Skin epidermis (tissue), 12 donors: ENCODE measurements around the gene NTHL1.

Experiments
- H3K27ac ChIP-seq, 21 experiments: fragments of 200-600 bp; sonication (generic) in 11 of 21; one replicate each; pipeline ENCODE4 v1.5.0; 2020; ENCODE audit warnings: mild to moderate bottlenecking in 3 of 21, inconsistent platforms in 2 of 21, moderate library complexity in 2 of 21
- H3K4me3 ChIP-seq, 7 experiments: fragments of 200-600 bp; sonication (generic) in 2 of 7; one replicate each; pipeline ENCODE4 v1.5.0; 2020; ENCODE audit warnings: inconsistent platforms in 2 of 7, mild to moderate bottlenecking in 2 of 7, moderate library complexity in 1 of 7

NTHL1 gene

GRCh38 chr16:2047330-2048115, at the start of gene NTHL1, which contains the start of gene TSC2:
NTHL1 (minus strand) TSS chr16:2047834; CDS start chr16:2047823, 11 bp downstream.
TSC2 (plus strand) TSS chr16:2047985; CDS start chr16:2048616, 631 bp downstream.
- Histone ChIP-seq H3K27ac (peak within 1 kb of the TSS in 20 of 21 experiments; percentile 41 to 93 (median 80)), H3K4me3 (peak within 1 kb of the TSS; percentile 66 to 99 (median 92))

GRCh38 chr16:2096853-2097595, 49.4 kb upstream of the NTHL1 start:
- no peak overlapping the region for H3K4me3 ChIP-seq
- no peak overlapping the region for H3K27ac ChIP-seq

- no peak overlapping the region for H3K27ac ChIP-seq
These were observed 48.4 kb upstream of the NTHL1 start for GRCh38 chr16:2095918-2096582.

GRCh38 chr16:2095315-2095853, 47.8 kb upstream of the NTHL1 start:
- Histone ChIP-seq H3K4me3 (no peak overlapping the region), H3K27ac (no peak overlapping the region)

More at GRCh38 chr16:2095918-2096582, 48.4 kb upstream of the NTHL1 start:
- H3K4me3 ChIP-seq, result no peak overlapping the region

DNA sequence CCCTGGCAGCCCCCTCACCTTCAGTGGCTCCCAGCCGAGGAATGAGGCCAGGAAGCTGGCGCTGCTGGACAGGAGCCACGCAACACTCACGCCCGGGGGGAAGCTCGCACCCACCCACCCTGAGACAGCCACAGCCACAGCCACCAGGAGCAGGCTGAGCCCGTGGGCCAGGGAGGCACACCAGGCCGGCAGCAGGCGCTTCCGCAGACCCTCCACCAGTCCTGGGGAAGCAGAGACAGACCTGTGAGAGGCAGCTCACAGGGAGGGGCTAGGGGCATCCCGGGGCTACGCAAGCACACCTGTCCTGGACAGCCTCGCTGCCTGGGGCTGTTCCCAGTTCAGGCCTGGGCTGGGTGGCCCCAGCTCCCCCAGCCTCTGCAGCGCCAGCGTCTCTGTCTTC, 46.2 kb upstream of the NTHL1 start:
- no peak overlapping the region for H3K4me3 ChIP-seq
- H3K27ac ChIP-seq, result no peak overlapping the region

DNA sequence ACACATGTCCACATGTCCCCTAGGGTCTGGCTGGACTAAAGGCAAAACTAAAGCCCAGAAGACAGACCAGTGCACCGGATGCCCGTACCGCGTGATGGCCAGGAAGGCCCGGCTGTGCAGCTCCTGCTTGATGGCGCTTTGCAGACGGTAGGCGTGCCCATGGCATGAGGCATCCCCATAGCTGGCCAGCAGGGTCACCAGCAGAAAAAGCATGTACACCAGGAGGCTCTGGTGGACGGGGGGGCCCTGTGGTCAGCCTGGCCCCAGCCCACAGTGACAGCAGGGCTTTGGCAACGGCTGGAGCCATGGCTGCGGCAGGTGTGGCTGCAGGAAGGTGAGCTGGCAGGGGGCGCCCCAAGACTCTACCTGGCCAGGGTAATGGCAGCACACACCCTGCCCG, 45.2 kb upstream of the NTHL1 start:
- Histone ChIP-seq H3K4me3 (no peak overlapping the region), H3K27ac (no peak overlapping the region)

DNA sequence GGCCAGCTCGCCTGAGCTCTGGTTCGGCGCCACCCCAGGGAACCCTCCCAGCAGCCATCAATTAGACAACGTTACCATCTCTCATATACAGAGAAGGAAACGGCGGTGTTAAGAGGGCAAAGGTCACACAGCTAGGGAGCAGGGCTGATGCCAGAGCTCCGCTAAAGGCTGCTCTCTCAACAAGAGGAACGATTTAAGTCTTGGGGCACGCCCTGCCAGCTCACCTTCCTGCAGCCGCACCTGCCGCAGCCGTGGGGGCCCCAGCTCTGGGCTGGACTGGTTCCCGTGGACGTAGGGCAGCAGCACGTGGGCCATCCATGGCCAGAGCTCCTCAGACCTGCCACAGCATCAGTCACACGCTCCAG, 44.6 kb upstream of the NTHL1 start:
- no peak overlapping the region for H3K4me3 ChIP-seq
- H3K27ac ChIP-seq, result no peak overlapping the region

DNA sequence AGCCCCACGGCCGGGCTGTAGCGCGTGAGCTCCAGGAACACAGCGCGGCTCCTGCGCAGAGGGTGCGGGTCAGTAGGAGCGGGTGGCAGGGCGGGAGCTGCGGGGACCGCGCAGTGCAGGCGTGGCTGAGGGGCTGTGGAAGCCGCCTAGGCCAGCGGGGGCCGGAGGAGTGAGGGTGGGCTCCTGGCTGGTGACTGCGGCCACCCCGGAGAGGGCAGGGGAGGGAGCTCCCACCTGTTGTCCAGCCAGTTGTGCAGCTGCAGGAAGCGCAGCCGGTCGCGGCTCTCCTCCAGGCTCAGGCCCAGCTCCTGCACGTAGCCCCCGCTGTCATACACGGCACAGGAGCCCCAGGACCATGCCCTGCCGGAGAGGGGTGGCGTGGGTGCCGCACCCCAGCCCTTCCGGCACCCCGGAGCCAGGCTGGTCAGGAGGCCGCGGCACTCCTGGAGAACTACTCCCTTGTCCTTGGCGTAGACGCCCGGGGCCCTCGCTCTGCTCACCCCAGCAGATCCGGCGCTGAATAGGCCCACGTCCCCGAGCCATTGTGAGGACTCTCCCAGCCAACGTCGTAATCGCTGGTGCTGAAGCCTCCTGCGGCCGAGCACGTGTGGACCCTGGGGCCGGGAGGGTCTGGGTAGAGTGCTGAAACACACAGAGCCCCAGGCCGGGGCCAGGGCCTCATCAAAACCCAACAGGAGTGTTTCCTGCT, 44.1 kb upstream of the NTHL1 start:
- H3K27ac ChIP-seq, result peak overlapping the region in 2 of 21 experiments; percentile 3 to 49

DNA sequence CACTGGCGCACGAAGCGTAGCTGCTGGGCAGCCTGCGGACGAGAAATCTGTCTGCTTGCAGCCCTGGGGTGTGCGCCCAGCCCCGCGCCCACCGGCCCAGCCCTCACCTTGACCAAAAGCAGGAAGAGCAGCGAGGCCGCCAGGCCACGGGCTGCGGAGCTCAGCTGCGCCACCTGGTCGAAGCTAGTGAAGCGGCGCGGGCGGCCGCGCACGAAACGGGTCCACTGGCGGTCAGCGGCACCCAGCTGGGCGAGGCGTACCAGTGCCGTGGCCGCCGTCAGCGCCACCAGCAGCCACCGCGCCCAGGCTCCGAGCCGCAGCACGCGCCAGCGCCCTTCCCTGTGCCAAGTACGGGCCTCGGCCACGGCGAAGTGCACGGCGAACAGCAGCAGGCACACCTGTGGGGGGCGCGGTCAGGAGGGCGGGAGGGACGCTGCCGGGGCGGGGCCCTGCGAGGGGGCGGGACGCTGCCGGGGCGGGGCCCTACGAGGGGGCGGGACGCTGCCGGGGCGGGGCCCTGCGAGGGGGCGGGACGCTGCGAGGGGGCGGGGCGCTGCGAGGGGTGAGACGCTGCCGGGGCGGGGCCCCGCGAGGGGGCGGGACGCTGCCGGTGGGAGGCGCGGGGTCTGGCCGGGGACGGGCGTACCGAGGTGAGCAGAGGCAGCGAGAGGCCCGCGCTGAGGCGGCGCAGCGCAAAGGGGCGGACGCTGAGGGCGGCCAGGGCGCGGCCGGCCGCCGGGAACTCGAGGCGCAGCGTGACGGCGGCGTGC, 43.3 kb upstream of the NTHL1 start:
- peak overlapping the region in 2 of 21 experiments; percentile 3 to 49 for H3K27ac ChIP-seq
- H3K4me3 ChIP-seq, result no peak overlapping the region

More for the DNA sequence above, 44.1 kb upstream of the NTHL1 start:
- H3K4me3 ChIP-seq, result no peak overlapping the region

GRCh38 chr16:2090481-2090776, 42.8 kb upstream of the NTHL1 start:
- no peak overlapping the region for H3K4me3 ChIP-seq

GRCh38 chr16:2089706-2090480, 42.3 kb upstream of the NTHL1 start:
- H3K27ac ChIP-seq, result peak overlapping the region in 1 of 21 experiments; percentile 33
- H3K4me3 ChIP-seq, result no peak overlapping the region

More at GRCh38 chr16:2090481-2090776, 42.8 kb upstream of the NTHL1 start:
- H3K27ac ChIP-seq, result no peak overlapping the region

DNA sequence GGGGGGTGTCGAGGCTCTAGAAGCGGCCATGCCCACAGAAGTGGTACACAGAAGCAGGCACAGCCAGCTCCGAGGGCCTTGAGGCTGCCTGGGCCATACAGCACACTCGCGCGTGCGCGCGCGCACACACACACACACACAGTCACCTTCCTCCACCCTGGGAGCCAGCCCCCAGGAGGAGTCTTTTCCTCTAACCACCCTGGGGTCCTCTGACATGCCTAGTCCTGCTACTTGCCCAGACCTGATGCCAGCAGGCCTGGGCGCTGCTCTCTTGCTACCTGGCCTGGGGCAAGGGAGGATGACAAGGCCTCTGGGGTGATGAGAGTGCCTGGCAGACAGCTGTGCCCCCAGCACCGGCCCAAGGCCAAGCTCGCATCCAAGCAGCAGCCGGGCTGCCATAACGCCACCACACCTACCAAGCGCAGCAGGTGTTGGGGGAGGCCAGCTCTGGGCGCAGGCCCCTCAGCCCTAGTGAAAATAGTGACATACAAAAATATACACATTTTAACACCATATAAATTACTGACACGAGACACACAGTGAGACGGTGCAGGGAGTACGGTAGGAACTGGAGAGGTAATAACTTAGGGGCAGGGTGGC, 41.2 kb upstream of the NTHL1 start:
- Histone ChIP-seq H3K4me3 (no peak overlapping the region), H3K27ac (no peak overlapping the region)

DNA sequence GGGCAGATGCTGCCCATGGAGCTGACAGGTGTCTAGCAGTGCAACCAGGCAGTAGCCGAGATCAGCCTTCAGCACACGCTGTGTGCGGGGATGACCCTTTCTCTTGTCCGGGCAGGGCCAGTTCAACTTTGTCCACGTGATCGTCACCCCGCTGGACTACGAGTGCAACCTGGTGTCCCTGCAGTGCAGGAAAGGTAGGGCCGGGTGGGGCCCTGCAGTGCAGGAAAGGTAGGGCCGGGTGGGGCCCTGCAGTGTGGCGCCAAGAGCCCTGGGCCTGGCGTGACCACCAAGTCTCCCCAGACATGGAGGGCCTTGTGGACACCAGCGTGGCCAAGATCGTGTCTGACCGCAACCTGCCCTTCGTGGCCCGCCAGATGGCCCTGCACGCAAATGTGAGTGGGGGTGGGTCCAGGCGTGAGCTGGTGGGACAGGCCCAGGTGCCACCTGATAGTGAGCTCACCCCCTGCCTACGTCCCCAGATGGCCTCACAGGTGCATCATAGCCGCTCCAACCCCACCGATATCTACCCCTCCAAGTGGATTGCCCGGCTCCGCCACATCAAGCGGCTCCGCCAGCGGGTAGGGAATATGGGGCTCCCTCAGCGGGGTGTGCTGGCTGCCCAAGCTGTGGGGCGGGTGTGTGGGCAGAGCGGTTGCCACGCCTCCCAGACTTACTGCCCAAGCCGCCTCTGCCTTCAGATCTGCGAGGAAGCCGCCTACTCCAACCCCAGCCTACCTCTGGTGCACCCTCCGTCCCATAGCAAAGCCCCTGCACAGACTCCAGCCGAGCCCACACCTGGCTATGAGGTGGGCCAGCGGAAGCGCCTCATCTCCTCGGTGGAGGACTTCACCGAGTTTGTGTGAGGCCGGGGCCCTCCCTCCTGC, 40.4 kb upstream of the NTHL1 start:
- Histone ChIP-seq H3K27ac (no peak overlapping the region), H3K4me3 (no peak overlapping the region)

DNA sequence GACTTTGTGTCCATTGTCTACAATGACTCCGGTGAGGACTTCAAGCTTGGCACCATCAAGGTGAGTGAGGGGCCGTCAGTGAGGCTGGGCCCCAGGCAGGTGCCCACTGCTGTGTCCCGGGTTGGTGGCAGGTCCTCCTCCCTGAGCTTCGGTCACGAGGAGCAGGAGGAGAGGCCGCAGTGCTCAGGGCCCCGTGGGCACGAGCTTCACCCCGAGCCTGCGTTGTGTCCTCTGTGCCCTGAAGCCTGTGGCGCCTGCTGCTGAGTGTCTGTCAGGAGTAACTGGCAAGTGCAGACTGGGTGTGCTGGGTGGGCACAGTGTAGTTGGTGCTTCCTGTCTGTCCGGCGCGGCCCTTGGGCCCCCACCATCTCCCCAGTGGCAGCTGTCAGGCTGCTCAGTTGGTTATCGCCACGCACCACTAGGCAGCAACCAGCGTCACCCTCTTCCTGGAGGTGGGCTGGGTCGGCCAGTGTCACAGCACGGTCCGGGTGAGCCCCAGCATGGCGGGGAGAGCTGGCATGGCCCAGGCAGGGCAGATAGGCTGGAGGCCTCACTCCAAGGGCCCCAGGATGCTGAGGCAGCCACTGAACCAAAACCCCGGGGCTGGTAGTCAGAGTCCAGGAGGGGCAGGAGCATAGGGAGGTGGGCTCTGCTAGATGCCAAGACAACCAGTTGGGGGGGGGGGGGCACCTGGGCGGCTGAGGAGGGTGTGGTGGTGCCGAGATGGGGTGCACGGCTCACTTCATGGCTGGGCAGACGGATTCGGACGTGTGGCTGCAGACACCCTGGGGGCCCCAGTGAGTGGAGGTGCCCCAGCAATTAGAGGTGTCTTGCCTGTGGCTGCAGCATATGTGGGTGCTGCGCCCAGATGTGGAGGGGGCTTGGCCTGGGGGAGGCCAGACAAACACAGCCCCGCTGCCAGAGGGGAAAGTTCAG, 39.4 kb upstream of the NTHL1 start:
- no peak overlapping the region for H3K27ac ChIP-seq
- no peak overlapping the region for H3K4me3 ChIP-seq

DNA sequence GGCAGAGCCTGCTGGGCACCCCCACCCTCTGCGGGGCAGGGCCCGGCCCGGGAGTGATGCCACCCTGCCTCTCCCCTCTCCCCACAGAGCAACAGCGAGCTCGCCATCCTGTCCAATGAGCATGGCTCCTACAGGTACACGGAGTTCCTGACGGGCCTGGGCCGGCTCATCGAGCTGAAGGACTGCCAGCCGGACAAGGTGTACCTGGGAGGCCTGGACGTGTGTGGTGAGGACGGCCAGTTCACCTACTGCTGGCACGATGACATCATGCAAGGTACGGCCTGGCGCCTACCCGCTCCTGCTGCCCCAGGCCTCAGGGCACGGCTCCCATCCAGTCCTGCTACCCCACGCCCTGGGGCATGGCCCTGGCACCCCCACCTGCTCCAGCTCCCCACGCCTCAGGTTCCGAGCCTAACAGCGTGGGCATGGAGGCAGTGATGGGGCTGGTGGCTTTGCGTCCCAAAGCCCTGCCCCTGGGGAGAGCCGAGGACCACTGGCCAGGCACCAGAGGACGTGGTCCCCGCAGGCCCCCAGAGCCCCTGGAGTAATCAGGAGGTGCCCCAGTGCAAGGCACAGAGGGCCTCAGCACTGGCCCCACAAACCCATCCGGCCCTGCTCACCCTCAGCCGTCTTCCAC, 38.6 kb upstream of the NTHL1 start:
- H3K4me3 ChIP-seq, result no peak overlapping the region
- H3K27ac ChIP-seq, result peak overlapping the region in 1 of 21 experiments; percentile 16
